NCI-H1436 treated with DMSO at 0.1 percent for 48 hours (cell line): ENCODE data around the gene USP43.

Source experiments
- DNase-seq: peaks from one replicate; lab custom pipeline; 2025; lab: John Stamatoyannopoulos, UW

Gene USP43

GRCh38 chr17:9666461-9667050 lies 21.2 kb downstream of the USP43 start:
- DNase-seq: no peak

- no peak for DNase-seq
Measured at GRCh38 chr17:9668517-9668916, 23.2 kb downstream of the USP43 start.

GRCh38 chr17:9669551-9670008 lies 24.3 kb downstream of the USP43 start:
- DNase-seq: no peak

- DNase-seq: no peak
Measured at GRCh38 chr17:9670596-9670995, 25.3 kb downstream of the USP43 start.

- peak; percentile 70 for DNase-seq
Measured at GRCh38 chr17:9671559-9671958, 26.2 kb downstream of the USP43 start.

GRCh38 chr17:9672266-9672665 lies 26.9 kb downstream of the USP43 start:
- DNase-seq: no peak

GRCh38 chr17:9672691-9673090 lies 27.4 kb downstream of the USP43 start:
- no peak for DNase-seq

- DNase-seq: no peak
Measured at GRCh38 chr17:9676084-9676483, 30.8 kb downstream of the USP43 start.

- DNase-seq: no peak
Measured at GRCh38 chr17:9676820-9677310, 31.5 kb downstream of the USP43 start.

- no peak for DNase-seq
Measured at GRCh38 chr17:9677411-9677810, 32.1 kb downstream of the USP43 start.

- DNase-seq: no peak
Measured at GRCh38 chr17:9677896-9678295, 32.6 kb downstream of the USP43 start.

- DNase-seq: no peak
Measured at GRCh38 chr17:9684955-9685621, 39.8 kb downstream of the USP43 start.

- DNase-seq: no peak
Measured at GRCh38 chr17:9693755-9694154, 48.4 kb downstream of the USP43 start.

GRCh38 chr17:9696279-9697044 lies 51.1 kb downstream of the USP43 start:
- DNase-seq: no peak

GRCh38 chr17:9700136-9700535 lies 54.8 kb downstream of the USP43 start:
- no peak for DNase-seq

GRCh38 chr17:9700754-9701476 lies 55.6 kb downstream of the USP43 start:
- no peak for DNase-seq

- DNase-seq: no peak
Measured at GRCh38 chr17:9702482-9702881, 57.2 kb downstream of the USP43 start.

- DNase-seq: no peak
Measured at GRCh38 chr17:9702914-9703780, 57.8 kb downstream of the USP43 start.

GRCh38 chr17:9703781-9704082 lies 58.4 kb downstream of the USP43 start:
- DNase-seq: no peak

GRCh38 chr17:9705745-9706144 lies 60.4 kb downstream of the USP43 start:
- no peak for DNase-seq

- DNase-seq: no peak
Measured at GRCh38 chr17:9707948-9708347, 62.6 kb downstream of the USP43 start.

GRCh38 chr17:9714801-9715200 lies 69.5 kb downstream of the USP43 start:
- no peak for DNase-seq
